ENCODE results near the gene PCSK6.

The PCSK6 gene

GRCh38 chr15:101393172-101393571, 96.3 kb downstream of the PCSK6 start:
- H3K9ac ChIP-seq (ENCODE audit: low read depth, low read length, poor library complexity) = no peak overlapping the region
- H3K4me1 ChIP-seq (ENCODE audit: control insufficient read depth in 2 of 2, insufficient read depth in 1 of 2, low read depth in 1 of 2, low read length in 2 of 2) = peaks cover 0 to 4% of the 10 kb centered on the region in 2 donors
- H3K9me3 ChIP-seq (replicated peaks in 1 of 2; ENCODE audit: control insufficient read depth in 2 of 2, insufficient read depth in 1 of 2, low read depth in 1 of 2, low read length in 2 of 2) = no peaks in the 10 kb centered on the region
- WGBS, 2 donors (ENCODE audit: extremely low coverage in 2 of 2, insufficient read length in 2 of 2, insufficient replicate concordance in 1 of 2) = no CpG with 5 or more reads among the region's 13 CpGs
- H2BK5ac ChIP-seq (ENCODE audit: low read length) = no peak overlapping the region
- no peak overlapping the region for H3K27ac ChIP-seq (replicated peaks; ENCODE audit: low read length)
- no peak overlapping the region for H3K4ac ChIP-seq (ENCODE audit: low read length)
- no peak overlapping the region for H4K91ac ChIP-seq (ENCODE audit: low read depth, low read length, poor library complexity)
- no peak overlapping the region for H2BK15ac ChIP-seq (ENCODE audit: low read length)
- no peak overlapping the region for H3K18ac ChIP-seq (ENCODE audit: low read length)
- no peak overlapping the region for H2BK120ac ChIP-seq (ENCODE audit: low read depth, low read length)
- no peak overlapping the region for H2AK5ac ChIP-seq (ENCODE audit: low read depth, low read length)
- H3K36me3 ChIP-seq (replicated peaks in 1 of 2; ENCODE audit: control insufficient read depth in 2 of 2, insufficient read depth in 2 of 2, low read length in 2 of 2) = peaks cover 0 to 21% of the 10 kb centered on the region in 2 donors
- no peak overlapping the region for H3K4me2 ChIP-seq (ENCODE audit: insufficient read depth, low read length, poor library complexity, severe bottlenecking)
- H2BK12ac ChIP-seq (ENCODE audit: low read length) = no peak overlapping the region
- no peak overlapping the region for H3K4me3 ChIP-seq (ENCODE audit: low read length in 2 of 2)
- no peak overlapping the region for H3K23ac ChIP-seq (ENCODE audit: low read depth, low read length, poor library complexity)
- H3K27me3 ChIP-seq (ENCODE audit: control insufficient read depth in 3 of 3, insufficient read depth in 3 of 3, low read depth in 1 of 3, low read length in 3 of 3) = no peaks in the 10 kb centered on the region
- no peak overlapping the region for H4K8ac ChIP-seq (ENCODE audit: low read depth, low read length)
- no peak for DNase-seq (ENCODE audit: low spot score)
- no peak overlapping the region for H3K14ac ChIP-seq (ENCODE audit: low read length)
- H2AFZ ChIP-seq (ENCODE audit: low read length) = no peak overlapping the region
- no peaks in the 10 kb centered on the region for H3K79me1 ChIP-seq (ENCODE audit: low read depth, low read length)

- no peak overlapping the region for H3K4me2 ChIP-seq (ENCODE audit: insufficient read depth, low read length, poor library complexity, severe bottlenecking)
- no peak overlapping the region for H3K4me3 ChIP-seq (ENCODE audit: low read length in 2 of 2)
- no peak overlapping the region for H2BK15ac ChIP-seq (ENCODE audit: low read length)
- H2BK5ac ChIP-seq (ENCODE audit: low read length) = no peak overlapping the region
- H4K8ac ChIP-seq (ENCODE audit: low read depth, low read length) = no peak overlapping the region
- no CpG with 5 or more reads among the region's 17 CpGs for WGBS, 2 donors (ENCODE audit: extremely low coverage in 2 of 2, insufficient read length in 2 of 2, insufficient replicate concordance in 1 of 2)
- H3K4ac ChIP-seq (ENCODE audit: low read length) = no peak overlapping the region
- H2BK120ac ChIP-seq (ENCODE audit: low read depth, low read length) = no peak overlapping the region
- H3K27me3 ChIP-seq (ENCODE audit: control insufficient read depth in 3 of 3, insufficient read depth in 3 of 3, low read depth in 1 of 3, low read length in 3 of 3) = no peaks in the 10 kb centered on the region
- H4K91ac ChIP-seq (ENCODE audit: low read depth, low read length, poor library complexity) = no peak overlapping the region
- no peak overlapping the region for H3K18ac ChIP-seq (ENCODE audit: low read length)
- peaks cover 0 to 3% of the 10 kb centered on the region in 2 donors for H3K4me1 ChIP-seq (ENCODE audit: control insufficient read depth in 2 of 2, insufficient read depth in 1 of 2, low read depth in 1 of 2, low read length in 2 of 2)
- no peaks in the 10 kb centered on the region for H3K79me1 ChIP-seq (ENCODE audit: low read depth, low read length)
- H3K9me3 ChIP-seq (replicated peaks in 1 of 2; ENCODE audit: control insufficient read depth in 2 of 2, insufficient read depth in 1 of 2, low read depth in 1 of 2, low read length in 2 of 2) = no peaks in the 10 kb centered on the region
- no peak overlapping the region for H2AK5ac ChIP-seq (ENCODE audit: low read depth, low read length)
- no peak for DNase-seq (ENCODE audit: low spot score)
- H3K9ac ChIP-seq (ENCODE audit: low read depth, low read length, poor library complexity) = no peak overlapping the region
- H3K36me3 ChIP-seq (replicated peaks in 1 of 2; ENCODE audit: control insufficient read depth in 2 of 2, insufficient read depth in 2 of 2, low read length in 2 of 2) = peaks cover 0 to 27% of the 10 kb centered on the region in 2 donors
- no peak overlapping the region for H3K14ac ChIP-seq (ENCODE audit: low read length)
- H2BK12ac ChIP-seq (ENCODE audit: low read length) = no peak overlapping the region
- H2AFZ ChIP-seq (ENCODE audit: low read length) = no peak overlapping the region
- H3K27ac ChIP-seq (replicated peaks; ENCODE audit: low read length) = no peak overlapping the region
- H3K23ac ChIP-seq (ENCODE audit: low read depth, low read length, poor library complexity) = no peak overlapping the region
These were observed 97.4 kb downstream of the PCSK6 start for GRCh38 chr15:101391981-101392640.

- peaks cover 0 to 30% of the 10 kb centered on the region in 2 donors for H3K36me3 ChIP-seq (replicated peaks in 1 of 2; ENCODE audit: control insufficient read depth in 2 of 2, insufficient read depth in 2 of 2, low read length in 2 of 2)
- peak overlapping the region; percentile 51 for H3K18ac ChIP-seq (ENCODE audit: low read length)
- no peak overlapping the region for H2BK120ac ChIP-seq (ENCODE audit: low read depth, low read length)
- H3K23ac ChIP-seq (ENCODE audit: low read depth, low read length, poor library complexity) = no peak overlapping the region
- no peak overlapping the region for H3K27ac ChIP-seq (replicated peaks; ENCODE audit: low read length)
- H2AFZ ChIP-seq (ENCODE audit: low read length) = no peak overlapping the region
- no peaks in the 10 kb centered on the region for H3K79me1 ChIP-seq (ENCODE audit: low read depth, low read length)
- no peak overlapping the region for H3K4me2 ChIP-seq (ENCODE audit: insufficient read depth, low read length, poor library complexity, severe bottlenecking)
- WGBS, 2 donors (ENCODE audit: extremely low coverage in 2 of 2, insufficient read length in 2 of 2, insufficient replicate concordance in 1 of 2) = no CpG with 5 or more reads among the region's 10 CpGs
- no peak overlapping the region for H2BK15ac ChIP-seq (ENCODE audit: low read length)
- H3K9ac ChIP-seq (ENCODE audit: low read depth, low read length, poor library complexity) = no peak overlapping the region
- H3K4ac ChIP-seq (ENCODE audit: low read length) = no peak overlapping the region
- H2AK5ac ChIP-seq (ENCODE audit: low read depth, low read length) = no peak overlapping the region
- H3K27me3 ChIP-seq (ENCODE audit: control insufficient read depth in 3 of 3, insufficient read depth in 3 of 3, low read depth in 1 of 3, low read length in 3 of 3) = no peaks in the 10 kb centered on the region
- H2BK5ac ChIP-seq (ENCODE audit: low read length) = peak overlapping the region; percentile 12
- H3K4me3 ChIP-seq (ENCODE audit: low read length in 2 of 2) = no peak overlapping the region
- H3K4me1 ChIP-seq (ENCODE audit: control insufficient read depth in 2 of 2, insufficient read depth in 1 of 2, low read depth in 1 of 2, low read length in 2 of 2) = peaks cover 0 to 3% of the 10 kb centered on the region in 2 donors
- DNase-seq (ENCODE audit: low spot score) = no peak
- no peak overlapping the region for H2BK12ac ChIP-seq (ENCODE audit: low read length)
- no peak overlapping the region for H4K91ac ChIP-seq (ENCODE audit: low read depth, low read length, poor library complexity)
- no peak overlapping the region for H3K14ac ChIP-seq (ENCODE audit: low read length)
- no peak overlapping the region for H4K8ac ChIP-seq (ENCODE audit: low read depth, low read length)
- H3K9me3 ChIP-seq (replicated peaks in 1 of 2; ENCODE audit: control insufficient read depth in 2 of 2, insufficient read depth in 1 of 2, low read depth in 1 of 2, low read length in 2 of 2) = no peaks in the 10 kb centered on the region
These were observed 98.1 kb downstream of the PCSK6 start for GRCh38 chr15:101391431-101391830.

GRCh38 chr15:101390462-101390861, 99.0 kb downstream of the PCSK6 start:
- Histone ChIP-seq H3K4me3 (ENCODE audit: low read length in 2 of 2) (no peak overlapping the region), H4K91ac (ENCODE audit: low read depth, low read length, poor library complexity) (no peak overlapping the region), H3K4me1 (ENCODE audit: control insufficient read depth in 2 of 2, insufficient read depth in 1 of 2, low read depth in 1 of 2, low read length in 2 of 2) (peaks cover 0 to 3% of the 10 kb centered on the region in 2 donors), H3K23ac (ENCODE audit: low read depth, low read length, poor library complexity) (no peak overlapping the region), H2BK15ac (ENCODE audit: low read length) (no peak overlapping the region), H2AFZ (ENCODE audit: low read length) (no peak overlapping the region), H2BK5ac (ENCODE audit: low read length) (no peak overlapping the region), H3K14ac (ENCODE audit: low read length) (no peak overlapping the region), H3K27ac (replicated peaks; ENCODE audit: low read length) (no peak overlapping the region), H2BK12ac (ENCODE audit: low read length) (no peak overlapping the region), H4K8ac (ENCODE audit: low read depth, low read length) (no peak overlapping the region), H3K36me3 (replicated peaks in 1 of 2; ENCODE audit: control insufficient read depth in 2 of 2, insufficient read depth in 2 of 2, low read length in 2 of 2) (peaks cover 0 to 37% of the 10 kb centered on the region in 2 donors), H3K4ac (ENCODE audit: low read length) (no peak overlapping the region), H3K9ac (ENCODE audit: low read depth, low read length, poor library complexity) (no peak overlapping the region), H3K4me2 (ENCODE audit: insufficient read depth, low read length, poor library complexity, severe bottlenecking) (no peak overlapping the region), H3K18ac (ENCODE audit: low read length) (no peak overlapping the region), H2BK120ac (ENCODE audit: low read depth, low read length) (no peak overlapping the region), H3K9me3 (replicated peaks in 1 of 2; ENCODE audit: control insufficient read depth in 2 of 2, insufficient read depth in 1 of 2, low read depth in 1 of 2, low read length in 2 of 2) (no peaks in the 10 kb centered on the region), H2AK5ac (ENCODE audit: low read depth, low read length) (no peak overlapping the region), H3K27me3 (ENCODE audit: control insufficient read depth in 3 of 3, insufficient read depth in 3 of 3, low read depth in 1 of 3, low read length in 3 of 3) (no peaks in the 10 kb centered on the region), H3K79me1 (ENCODE audit: low read depth, low read length) (no peaks in the 10 kb centered on the region)
- no peak for DNase-seq (ENCODE audit: low spot score)
- WGBS, 2 donors (ENCODE audit: extremely low coverage in 2 of 2, insufficient read length in 2 of 2, insufficient replicate concordance in 1 of 2) = no CpG with 5 or more reads among the region's 8 CpGs
